Nephron (organoid): ENCODE results near the gene JPT2.

Experiments used
- H3K27ac Mint-ChIP-seq, 3 experiments: 2 replicates each; pipeline ENCODE4 v1.8.0; 2020; ENCODE audit warnings: mixed read lengths in 3 of 3, mild to moderate bottlenecking in 2 of 3, moderate library complexity in 1 of 3
- H3K27me3 Mint-ChIP-seq: 2 replicates; pipeline ENCODE4 v1.8.0; 2021; ENCODE audit warnings: low read depth, mild to moderate bottlenecking, moderate library complexity, mixed read lengths
- H3K36me3 Mint-ChIP-seq: 2 replicates; pipeline ENCODE4 v1.8.0; 2020; ENCODE audit warnings: low read depth, mixed read lengths
- H3K4me1 Mint-ChIP-seq: 2 replicates; pipeline ENCODE4 v1.8.0; 2020; ENCODE audit warnings: mixed read lengths
- H3K4me3 Mint-ChIP-seq, 3 experiments: 2 replicates each; pipeline ENCODE4 v1.8.0; 2020; ENCODE audit warnings: mild to moderate bottlenecking in 3 of 3, mixed read lengths in 3 of 3, moderate library complexity in 2 of 3
- H3K9me3 Mint-ChIP-seq: 2 replicates; pipeline ENCODE4 v1.8.0; 2020; ENCODE audit warnings: mixed read lengths
- TF ChIP-seq, protein P1 (sequence below), 3 experiments: fragments of 200-600 bp; sonication (generic); IDR thresholded peaks; one replicate each; pipeline ENCODE4 v1.5.0; 2021; ENCODE audit warnings: antibody characterized with exemption in 3 of 3; ENCODE audit not compliant: unreplicated experiment in 3 of 3

The JPT2 gene

DNA sequence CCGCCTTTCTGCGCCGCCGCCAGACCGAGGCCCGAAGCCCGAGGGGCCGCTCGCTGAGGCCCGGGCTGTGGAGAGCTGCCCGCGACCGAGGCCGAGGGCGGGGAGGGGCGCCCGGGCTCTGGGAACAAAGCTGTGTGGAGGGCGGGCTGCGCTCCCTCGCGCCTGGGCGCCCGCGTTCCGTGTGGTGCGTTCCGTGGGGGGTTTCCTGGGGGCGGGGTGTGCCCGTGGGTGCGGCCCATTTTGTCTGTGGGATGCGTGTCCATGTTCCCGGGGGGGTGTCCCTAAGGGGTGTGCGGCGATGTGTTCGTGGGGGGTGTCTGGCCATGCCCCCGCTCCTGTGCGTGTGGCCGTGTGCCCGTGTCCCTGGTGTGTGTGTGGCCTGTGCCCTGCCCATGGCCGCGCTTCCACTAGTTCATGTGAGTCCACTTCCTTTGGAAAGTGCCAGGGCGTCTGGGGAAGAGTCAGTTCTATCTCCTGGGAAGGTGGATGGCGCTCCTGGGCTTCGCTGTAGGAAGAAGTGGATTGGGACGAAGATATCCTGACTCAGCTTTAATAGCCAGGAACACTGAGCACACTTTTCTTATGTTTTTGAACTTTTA lies 520 bp downstream of the JPT2 start:
- peaks cover 3% of the 10 kb centered on the region for H3K27me3 Mint-ChIP-seq
- H3K36me3 Mint-ChIP-seq: peaks cover 36% of the 10 kb centered on the region
- H3K4me3 Mint-ChIP-seq: peak overlapping the region; percentile 93 to 96 (median 94)
- H3K9me3 Mint-ChIP-seq: no peaks in the 10 kb centered on the region
- H3K4me1 Mint-ChIP-seq: peaks cover 7% of the 10 kb centered on the region
- TF ChIP-seq, protein P1, sequence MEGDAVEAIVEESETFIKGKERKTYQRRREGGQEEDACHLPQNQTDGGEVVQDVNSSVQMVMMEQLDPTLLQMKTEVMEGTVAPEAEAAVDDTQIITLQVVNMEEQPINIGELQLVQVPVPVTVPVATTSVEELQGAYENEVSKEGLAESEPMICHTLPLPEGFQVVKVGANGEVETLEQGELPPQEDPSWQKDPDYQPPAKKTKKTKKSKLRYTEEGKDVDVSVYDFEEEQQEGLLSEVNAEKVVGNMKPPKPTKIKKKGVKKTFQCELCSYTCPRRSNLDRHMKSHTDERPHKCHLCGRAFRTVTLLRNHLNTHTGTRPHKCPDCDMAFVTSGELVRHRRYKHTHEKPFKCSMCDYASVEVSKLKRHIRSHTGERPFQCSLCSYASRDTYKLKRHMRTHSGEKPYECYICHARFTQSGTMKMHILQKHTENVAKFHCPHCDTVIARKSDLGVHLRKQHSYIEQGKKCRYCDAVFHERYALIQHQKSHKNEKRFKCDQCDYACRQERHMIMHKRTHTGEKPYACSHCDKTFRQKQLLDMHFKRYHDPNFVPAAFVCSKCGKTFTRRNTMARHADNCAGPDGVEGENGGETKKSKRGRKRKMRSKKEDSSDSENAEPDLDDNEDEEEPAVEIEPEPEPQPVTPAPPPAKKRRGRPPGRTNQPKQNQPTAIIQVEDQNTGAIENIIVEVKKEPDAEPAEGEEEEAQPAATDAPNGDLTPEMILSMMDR (IDR thresholded peaks at IDR 0.05; ENCODE audit: unreplicated experiment in 3 of 3): no peak
- peak overlapping the region; percentile 23 to 86 (median 48) for H3K27ac Mint-ChIP-seq

DNA sequence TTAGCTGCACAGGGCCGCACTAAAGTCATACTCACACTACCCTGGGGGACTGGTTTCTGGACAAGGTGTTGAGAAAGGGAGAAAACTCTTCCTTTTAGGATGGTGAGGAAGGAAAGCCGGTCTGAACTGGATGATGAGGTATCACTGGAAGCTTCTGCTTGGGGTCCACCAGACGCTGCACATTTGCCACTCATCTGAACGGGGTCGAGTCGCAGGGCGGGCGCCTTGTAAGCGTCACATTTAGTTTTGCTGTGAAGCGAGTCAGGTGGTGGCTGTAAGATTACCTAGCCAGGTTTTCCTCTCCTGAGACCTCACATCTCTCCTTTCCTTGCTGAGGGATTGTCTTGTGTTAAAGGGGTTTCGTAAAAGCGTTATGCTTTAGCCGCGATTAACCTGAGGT lies 2.3 kb downstream of the JPT2 start:
- no peaks in the 10 kb centered on the region for H3K9me3 Mint-ChIP-seq
- peaks cover 27% of the 10 kb centered on the region for H3K36me3 Mint-ChIP-seq
- peak overlapping the region in 1 of 3 experiments; percentile 38 for H3K27ac Mint-ChIP-seq
- H3K27me3 Mint-ChIP-seq: peaks cover 3% of the 10 kb centered on the region
- peak overlapping the region; percentile 52 to 74 (median 67) for H3K4me3 Mint-ChIP-seq
- peaks cover 7% of the 10 kb centered on the region for H3K4me1 Mint-ChIP-seq
- TF ChIP-seq, protein P1 (IDR thresholded peaks at IDR 0.05; ENCODE audit: unreplicated experiment in 3 of 3): no peak

DNA sequence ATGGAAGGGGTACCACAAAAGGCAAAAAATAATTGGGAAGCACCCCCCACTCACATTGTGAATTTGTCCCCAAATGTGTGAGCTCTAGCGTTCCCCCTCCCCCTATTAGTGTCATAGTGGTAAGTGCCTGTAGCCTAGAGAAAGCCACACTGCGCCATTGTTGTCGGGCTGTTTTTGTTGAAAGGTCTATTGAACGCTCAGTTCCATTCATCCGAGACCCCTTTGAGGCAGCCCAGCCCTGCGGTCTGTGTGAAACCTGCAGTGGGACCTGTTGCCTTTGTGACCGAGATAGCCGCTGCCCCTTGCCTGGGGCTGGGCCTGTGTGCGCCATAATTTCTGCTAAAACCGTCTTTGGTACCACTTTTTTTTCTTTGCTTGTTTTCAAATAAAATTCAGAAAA lies 3.0 kb downstream of the JPT2 start:
- peaks cover 26% of the 10 kb centered on the region for H3K36me3 Mint-ChIP-seq
- TF ChIP-seq, protein P1 (IDR thresholded peaks at IDR 0.05; ENCODE audit: unreplicated experiment in 3 of 3): no peak
- peak overlapping the region; percentile 52 to 74 (median 67) for H3K4me3 Mint-ChIP-seq
- H3K9me3 Mint-ChIP-seq: no peaks in the 10 kb centered on the region
- H3K4me1 Mint-ChIP-seq: peaks cover 7% of the 10 kb centered on the region
- peaks cover 3% of the 10 kb centered on the region for H3K27me3 Mint-ChIP-seq
- peak overlapping the region in 1 of 3 experiments; percentile 14 for H3K27ac Mint-ChIP-seq

DNA sequence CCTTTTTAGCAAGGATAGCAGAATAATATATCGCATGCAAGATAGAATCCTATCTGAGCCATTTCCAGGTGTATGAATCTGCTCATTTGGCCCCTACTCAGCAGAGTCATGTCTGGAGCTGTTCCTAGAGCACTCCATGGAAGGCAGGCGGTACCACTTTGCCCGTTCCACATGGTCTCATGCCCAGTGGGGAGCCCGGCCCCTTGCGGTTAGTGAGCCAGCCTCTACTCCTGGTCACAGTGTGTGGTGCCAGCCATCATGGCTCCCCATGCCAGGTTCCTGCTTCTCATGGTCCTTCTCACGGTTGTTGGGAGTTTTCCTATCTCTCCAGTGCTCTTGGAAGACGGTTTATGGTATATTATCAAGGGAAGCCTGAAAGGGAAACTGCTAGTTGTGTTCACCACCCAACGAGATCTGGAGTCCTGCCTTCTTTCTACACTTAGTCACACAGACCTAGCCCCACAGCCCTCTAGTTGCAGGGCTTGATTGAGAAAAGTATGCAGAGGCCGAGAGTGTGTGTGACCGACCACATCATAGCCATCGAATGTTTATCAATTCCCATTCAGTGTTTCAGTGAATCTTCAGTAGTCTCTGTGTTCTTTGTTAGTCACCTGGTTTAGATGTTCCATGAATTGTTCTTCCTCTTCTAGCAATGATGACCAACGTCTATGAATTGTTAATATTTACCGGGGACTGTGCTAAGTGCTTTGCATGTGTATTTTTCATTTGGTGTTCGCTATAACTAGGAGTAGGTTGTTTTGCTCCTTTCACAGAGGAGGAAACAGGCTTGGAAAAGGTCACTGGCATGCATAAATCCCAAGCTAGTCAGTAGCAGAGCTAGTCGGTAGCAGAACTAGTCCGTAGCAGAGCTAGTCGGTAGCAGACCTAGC lies 9.6 kb downstream of the JPT2 start:
- Mint-ChIP-seq H3K4me3 (no peak overlapping the region), H3K4me1 (no peaks in the 10 kb centered on the region), H3K27ac (peak overlapping the region in 1 of 3 experiments; percentile 20), H3K27me3 (no peaks in the 10 kb centered on the region), H3K9me3 (no peaks in the 10 kb centered on the region), H3K36me3 (peaks cover 65% of the 10 kb centered on the region)
- TF ChIP-seq, protein P1 (IDR thresholded peaks at IDR 0.05; ENCODE audit: unreplicated experiment in 3 of 3): no peak

DNA sequence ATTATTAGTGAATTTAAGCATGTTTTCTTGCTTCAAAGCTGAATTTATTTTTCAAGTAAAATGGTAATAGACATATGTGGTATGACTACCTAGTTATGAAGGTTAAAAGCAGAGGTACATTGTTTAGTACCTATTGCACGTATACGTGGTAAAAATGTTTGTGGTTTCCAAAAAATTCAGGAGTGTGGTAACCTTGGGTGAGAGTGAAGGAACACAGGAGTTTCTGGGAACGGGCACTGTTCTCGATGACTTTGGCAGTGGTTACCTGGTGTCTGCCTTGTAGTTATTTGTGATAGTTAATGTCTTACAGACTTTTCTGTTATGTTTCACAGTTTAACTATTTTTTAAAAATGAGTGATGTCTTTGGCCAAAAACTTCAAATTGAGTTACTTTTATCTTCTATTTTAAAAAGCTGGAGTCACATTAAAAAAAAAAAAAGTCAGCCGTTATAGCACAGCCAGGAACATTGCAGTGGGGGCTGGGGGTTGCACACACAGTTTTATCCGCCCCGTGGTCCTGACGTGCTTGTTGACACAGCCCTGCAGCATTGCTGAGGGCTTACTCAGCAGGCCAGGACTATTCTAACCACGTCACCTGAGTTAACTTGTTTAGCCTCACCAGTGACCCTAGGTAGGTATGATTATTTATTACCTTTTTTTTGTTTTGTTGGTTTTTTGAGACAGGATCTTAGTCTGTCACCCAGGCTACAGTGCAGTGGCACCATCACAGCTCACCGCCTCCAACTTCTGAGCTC lies 10.9 kb downstream of the JPT2 start:
- Mint-ChIP-seq H3K27me3 (no peaks in the 10 kb centered on the region), H3K4me3 (no peak overlapping the region), H3K27ac (peak overlapping the region in 2 of 3 experiments; percentile 33 to 71), H3K36me3 (peaks cover 72% of the 10 kb centered on the region), H3K9me3 (no peaks in the 10 kb centered on the region), H3K4me1 (no peaks in the 10 kb centered on the region)
- TF ChIP-seq, protein P1 (IDR thresholded peaks at IDR 0.05; ENCODE audit: unreplicated experiment in 3 of 3): no peak
